ENCODE measurements around the gene MTRFR.

DNA sequence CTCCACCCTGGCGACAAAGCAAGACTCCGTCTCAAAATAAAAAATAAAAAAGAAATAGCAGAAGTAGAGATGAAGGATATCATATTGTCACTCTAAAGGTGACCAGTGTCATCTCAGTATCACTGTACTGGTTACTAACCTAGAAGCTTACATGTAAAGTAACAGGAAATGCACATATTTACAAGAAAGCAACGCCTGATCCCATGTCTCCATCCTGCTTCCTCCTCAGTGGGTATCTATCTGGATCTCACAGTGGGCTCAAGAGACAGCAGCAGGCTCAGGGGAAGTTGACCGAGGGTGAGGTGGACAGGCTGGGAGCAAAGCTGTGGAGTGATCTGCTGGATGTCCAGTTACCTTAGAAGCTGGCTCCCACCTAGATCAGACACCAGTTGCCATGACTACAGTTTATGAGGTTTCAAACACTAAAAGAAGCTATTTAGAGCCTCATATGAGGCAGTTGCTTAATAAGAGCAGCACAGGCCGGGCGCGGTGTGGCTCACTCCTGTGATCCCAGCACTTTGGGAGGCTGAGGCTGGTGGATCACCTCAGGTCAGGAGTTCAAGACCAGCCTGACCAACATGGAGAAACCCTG, 10.5 kb downstream of the MTRFR start:
- TF ChIP-seq TAF1 (IDR thresholded peaks at IDR 0.05; ENCODE audit: low read depth, low read length) (no peak), POLR2AphosphoS5 (IDR thresholded peaks at IDR 0.05; ENCODE audit: low read depth, low read length) (no peak)
